Activated CD4-positive, alpha-beta T cell treated with anti-CD3 and anti-CD28 coated beads, Interleukin-2, Interleukin-4, amounts not matched to agents 100 ng/mL and 50 ng/mL, durations not matched to agents 16 hours and 8 hours (primary cell): ENCODE data around the gene ANKRD23.
A peak's percentile ranks its signal among the peaks of the same experiment; 100 is the strongest.

Source experiments
- DNase-seq: peaks from one replicate; pipeline ENCODE4 v3.0.0-alpha.2; 2020; ENCODE audit warnings: low spot score

The ANKRD23 gene

DNA sequence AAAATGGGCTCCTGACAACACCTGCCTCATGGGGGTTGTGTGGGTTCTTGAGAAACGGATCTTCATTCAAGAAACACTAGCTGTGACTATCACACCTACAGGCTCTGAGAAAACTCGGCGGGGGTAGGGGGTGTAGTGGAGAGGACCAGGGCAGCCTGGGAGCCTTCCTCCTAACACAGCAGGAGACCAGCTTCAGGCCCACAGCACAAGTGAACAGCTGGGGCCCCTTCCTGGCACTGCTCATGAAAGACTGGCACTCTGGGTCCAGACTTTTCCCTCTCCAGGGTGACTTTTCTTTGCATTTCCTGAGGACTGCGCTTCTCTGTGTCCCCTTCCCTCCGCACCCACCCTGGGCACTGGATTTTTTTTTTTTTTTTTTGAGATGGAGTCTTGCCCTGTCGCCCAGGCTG is 33.2 kb upstream of the ANKRD23 start:
- no peak for DNase-seq

DNA sequence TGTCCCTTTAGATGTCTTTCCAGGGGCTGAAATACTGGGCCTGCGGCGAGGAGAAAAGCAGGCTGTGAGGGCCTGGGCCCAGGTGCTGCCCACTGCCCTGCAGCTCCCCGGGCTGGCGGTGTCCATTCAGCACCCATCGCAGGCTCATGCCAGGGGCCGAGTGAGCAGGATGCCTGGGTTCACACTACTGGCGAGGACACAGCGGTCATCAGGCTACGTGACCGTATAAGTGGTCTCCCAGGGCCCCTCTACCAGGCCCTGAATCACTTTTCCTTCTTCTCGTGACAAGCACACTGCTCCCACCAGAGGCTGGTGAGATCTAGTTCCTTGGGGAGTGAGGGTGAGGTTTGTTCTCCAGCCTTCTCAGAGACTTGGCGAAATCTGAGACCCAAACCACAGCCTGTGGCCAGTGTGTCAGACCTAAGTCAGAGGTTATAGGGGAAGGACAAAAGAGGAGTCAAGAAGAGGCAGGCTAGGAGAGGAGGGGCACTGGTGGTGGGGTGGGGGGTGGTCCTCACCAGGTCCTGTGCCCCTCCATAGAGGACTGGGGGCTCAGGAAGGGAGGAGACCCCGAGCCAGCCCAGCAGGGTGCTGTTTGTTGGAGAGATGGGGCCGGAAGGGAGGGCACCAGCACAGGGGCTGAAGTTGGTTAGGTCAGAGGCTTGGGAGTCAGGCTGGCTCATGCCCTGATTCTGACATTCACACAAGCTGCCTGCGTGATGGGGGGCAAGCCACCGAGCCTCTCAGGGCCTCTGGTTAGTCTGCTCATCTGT is 32.6 kb upstream of the ANKRD23 start:
- DNase-seq: no peak

DNA sequence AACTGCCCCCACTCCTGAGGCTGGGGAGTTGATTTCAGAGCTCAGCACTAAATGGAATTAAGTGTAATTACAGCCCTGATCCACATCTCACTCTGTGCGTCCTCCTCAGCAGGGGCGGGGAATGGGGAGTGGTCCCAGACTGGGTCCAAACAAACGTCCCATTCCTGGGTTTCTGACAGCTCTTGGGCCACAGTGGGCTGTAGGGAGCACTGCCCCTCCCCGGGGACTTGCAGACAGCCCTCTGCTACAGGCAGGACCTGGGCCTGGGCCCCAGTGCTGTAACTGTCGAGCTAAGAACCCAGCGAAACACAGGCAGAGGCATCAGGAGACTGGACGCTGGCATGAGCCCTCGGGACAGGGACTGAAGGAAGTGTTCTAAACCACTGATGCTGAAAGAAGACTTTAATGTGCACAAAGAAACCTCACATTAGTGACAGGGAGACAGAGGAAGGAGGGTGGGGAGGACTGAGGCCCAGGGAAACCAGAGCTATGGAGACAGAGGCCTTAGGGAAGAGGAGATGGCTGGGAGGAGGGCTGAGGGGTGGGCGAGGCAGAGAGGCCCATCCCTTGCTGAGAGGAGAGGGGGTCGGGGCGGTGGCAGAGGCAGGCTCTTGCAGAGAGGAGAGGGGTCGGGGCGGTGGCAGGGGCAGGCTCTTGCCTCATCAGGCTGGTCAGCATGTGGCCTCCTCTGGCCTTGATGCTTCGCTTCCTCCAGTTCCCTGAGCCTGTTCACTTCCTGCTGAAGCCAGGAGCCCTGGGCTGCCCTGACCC is 31.9 kb upstream of the ANKRD23 start:
- no peak for DNase-seq

DNA sequence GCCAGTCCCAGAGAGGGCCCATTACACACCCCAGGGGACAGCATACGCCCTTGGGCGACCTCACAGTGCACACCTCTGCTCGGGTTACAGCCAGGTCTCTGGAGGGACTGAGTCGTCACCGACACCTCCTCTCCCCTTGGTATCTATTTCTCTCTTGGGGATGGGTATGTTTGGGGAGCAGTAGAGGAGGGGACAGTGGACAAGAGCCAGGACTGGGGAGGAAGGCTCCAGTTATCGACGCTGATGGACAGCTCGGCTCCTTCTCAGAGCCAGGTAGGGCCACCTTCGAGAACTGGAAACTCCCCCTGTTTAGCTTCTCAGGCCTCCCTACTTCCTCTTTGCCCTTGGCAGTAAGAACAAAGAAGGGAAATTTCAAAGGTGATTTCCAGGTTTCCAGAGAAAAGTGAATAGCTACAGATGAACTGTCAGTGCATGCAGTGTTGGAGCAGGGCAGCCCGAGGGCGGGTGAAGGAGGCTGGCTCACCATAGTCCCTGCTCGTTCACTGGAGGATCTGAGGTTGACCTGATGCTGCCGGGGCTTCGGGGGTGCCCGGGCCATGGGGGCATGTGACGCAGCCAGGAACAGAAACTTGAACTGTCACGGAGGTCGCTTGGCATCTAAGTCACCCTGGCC is 30.5 kb upstream of the ANKRD23 start:
- DNase-seq: no peak

DNA sequence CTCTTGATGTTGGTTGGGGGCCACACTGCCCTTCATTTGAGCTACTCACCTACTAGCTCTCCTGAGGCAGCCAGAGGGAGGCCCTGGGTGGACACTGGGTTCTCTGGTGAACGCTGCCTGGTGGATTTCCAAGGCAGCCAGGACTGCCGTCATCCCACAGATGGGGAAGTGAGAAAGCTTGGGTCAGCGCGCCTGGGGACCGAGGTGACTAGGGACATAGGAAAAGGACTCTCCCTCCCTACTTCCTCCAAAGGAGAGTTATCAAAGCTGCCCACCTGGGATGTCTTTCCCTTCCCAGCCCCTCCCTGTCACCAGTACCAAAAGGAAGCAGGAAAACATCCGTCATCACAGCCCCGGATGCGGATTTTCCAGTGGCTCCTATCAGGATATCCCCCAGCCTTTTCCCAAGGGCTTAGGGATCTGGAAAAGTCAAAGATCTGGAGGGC is 29.9 kb upstream of the ANKRD23 start:
- no peak for DNase-seq

DNA sequence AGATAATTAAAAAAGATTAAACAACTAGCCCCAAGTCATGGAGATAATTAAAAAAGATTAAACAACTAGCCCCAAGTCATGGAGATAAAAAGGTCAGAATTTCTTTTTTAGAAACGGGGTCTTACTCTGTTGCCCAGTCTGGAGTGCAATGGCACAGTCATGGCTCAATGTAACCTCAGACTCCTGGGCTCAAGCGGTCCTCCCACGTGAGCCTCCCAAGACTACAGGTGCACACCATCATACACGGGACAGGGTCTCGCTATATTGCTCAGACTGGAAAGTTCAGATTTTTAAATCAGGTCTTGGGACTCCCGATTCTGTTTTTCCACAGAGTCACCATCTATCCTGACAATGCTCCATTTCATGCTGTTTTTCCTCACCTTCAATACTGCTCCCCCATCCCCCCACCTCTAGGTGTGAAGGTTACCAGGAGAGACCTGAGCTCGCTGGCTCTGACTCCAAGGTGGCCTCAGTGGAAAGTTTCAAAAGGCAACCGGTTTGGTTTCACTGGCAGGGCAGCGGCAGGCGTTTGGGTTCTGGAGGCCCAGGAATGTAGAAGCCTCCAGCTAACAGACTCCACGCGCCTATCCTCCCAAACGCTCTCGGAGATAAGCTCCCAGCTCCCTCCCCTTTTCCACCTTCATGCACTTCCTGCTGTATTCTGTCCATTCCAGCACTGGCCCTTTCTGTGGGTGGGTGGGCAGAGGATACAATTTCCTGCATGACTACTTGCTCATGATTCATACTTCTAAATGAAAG is 28.9 kb upstream of the ANKRD23 start:
- no peak for DNase-seq

DNA sequence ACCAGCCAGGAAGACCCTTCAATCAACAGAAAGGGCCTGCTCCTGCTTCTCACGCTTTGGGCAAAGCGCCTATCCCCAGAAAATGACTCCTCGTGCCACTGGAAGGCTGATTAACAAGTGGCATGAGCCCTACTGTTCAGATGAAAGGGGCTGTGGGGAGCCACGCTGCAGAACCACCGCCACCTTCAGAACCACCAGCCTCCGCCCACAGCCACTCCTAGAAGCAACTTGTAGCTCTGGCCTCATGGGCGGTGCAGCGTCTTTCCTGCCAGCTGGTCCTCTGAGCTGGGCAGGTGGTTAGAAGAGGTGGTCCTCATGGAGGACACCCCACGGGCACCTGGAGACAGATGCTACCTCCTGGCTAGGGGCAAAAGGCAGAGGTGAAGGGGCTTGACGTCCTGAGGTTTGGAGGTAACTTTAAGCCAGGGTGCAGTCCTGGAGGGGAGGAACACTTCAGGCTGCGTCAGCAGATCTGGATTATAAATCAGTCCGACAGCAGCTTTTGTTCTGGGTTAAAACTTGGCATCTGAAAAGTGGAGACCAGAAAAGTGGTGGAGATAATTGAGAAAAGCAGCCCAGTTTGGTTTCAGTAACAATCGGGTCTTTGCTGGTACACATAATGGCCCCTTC is 26.9 kb upstream of the ANKRD23 start:
- peak; percentile 28 for DNase-seq

DNA sequence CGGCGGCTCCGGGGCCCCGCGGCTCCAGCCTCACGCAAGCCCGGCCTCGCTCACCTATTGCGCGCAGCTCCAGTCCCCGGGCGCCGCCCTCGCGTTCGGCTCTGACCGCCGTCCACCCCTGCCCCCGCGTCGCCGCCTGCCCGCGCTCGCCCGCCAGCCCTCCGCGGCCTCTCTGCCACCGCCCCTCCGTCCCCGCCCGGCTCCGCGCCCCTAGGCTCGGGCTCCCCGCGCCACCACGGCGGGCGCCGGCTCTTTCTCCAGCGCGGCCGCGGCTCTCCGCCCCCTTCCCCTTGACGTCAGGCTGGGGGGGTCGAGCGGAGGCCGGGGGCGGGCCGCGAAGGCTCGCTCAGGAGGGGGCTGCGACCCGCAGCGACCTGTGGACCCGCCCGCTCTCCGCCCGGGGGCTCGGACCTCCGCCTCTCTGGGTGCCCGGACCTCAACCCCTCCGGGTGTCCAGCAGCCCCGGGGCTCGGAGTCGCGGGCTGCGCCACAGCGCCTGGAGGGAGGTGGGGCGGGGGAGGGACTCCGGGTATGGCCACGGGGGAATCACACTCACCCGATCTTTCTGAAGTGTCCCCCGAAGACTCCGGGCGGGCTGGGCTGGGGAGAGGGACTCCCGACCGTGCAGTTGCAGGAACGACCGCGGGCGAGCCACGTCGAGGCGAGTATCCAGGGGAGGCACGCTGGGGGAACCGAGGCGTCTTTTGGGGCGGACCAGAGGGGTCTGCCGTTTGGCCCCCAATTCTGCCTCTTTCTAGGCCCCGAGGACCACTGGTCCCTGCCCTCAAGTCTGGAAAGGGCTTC is 26.2 kb upstream of the ANKRD23 start, which contains the start of gene SEMA4C:
SEMA4C (minus strand) TSS at position 259 of the 804 bp plus-strand sequence. CDS start 2,194 bp downstream, outside the sequence.
- no peak for DNase-seq

DNA sequence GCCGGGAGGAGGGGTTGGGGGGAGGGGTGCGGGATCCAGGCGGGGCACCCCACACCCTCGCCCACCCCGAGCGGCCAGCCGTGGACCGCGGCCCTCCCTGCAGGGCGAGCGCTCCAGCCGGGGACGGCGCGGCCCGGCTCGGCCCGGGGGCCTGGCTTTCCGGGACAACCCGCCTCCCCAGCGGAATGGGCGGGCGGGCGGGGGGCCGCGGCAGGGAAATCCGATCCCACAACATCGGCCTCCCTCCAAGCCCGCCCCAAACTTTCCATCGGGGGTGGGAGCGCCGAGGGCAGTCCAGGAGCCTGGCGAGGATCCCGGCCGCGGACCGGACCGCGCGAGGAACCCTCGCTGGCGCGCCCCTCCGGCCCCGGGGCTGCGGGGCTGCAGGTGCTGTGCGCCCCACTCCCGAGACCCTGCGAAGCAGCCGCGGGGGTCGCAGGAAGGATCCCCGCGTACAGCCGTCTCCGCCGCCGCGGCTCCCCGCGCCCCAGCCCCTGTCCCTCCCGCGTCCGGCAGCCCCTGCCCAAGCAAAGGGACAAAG is 25.5 kb upstream of the ANKRD23 start:
- no peak for DNase-seq

DNA sequence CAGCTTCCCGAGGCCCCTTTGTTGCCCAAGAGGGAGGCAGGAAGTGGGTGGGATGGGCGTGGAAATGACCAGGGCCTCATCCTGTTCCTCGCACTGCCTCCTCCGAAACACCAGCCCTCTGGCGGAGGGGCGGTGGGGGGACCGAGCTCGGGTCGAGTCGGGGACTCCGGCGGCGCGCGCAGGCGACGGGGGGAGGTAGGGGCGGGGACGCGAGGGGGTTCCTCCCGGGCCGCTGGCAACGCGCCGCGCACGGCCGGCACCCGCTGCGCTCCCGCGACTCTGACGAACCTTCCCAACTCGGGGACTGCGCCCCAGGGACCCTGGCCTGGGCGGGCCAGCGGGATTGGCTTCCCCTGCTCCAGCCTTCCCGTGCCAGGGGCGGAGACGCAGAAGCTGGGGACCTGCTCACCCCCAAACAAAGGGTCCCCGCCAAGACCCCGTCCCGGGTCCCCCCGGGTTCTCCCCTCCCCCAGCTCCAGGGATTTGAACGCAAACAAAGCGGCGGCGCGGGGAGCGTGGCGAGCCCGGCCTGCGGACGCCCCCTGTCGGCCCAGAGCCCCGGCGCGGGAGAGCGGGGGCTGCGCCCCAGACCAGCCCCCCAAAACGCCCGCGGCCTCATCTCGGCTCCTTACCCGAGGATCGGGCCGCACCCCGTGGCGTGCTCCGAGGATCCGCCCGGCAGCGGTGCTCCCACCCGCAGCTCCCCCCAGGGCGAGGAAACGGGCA is 24.9 kb upstream of the ANKRD23 start:
- DNase-seq: peak; percentile 65

DNA sequence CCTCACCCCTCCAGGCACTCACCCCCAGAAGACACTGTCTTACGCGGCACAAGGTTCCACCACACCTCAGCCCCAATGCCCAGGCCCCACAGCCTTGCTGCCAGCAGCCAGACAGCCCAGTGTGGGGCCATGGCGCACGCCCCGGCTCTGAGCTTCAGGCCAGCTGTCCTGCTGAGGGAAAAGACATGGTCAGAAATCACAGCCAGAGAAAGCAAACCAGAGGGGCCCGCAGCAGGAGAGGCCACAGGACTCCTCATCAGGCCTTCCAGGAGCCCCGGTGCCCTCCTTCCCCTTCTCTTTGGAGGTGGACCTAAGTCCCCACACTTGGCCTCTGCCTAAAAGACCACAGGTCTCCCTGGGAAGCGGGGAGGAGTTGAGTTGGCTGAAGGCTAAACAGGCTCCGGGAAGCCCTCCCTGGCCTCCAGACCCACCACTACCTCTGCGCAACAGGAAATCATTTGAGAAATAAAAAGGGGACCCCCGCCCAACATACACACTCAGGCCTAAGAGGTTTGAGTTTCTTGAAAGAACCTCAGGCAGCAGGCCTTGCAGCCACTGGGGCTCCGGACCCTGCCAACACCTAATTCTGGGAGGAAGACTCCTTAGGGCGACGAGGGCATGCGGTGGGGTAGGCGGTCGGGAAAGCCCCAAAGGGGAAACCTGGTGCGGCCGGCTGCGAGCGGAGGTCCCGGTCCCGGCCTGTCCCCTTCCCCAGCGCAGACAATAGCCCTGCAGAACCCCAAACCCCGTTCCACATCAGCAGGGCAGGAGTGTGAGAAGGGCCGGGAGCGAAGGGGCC is 24.1 kb upstream of the ANKRD23 start:
- no peak for DNase-seq

DNA sequence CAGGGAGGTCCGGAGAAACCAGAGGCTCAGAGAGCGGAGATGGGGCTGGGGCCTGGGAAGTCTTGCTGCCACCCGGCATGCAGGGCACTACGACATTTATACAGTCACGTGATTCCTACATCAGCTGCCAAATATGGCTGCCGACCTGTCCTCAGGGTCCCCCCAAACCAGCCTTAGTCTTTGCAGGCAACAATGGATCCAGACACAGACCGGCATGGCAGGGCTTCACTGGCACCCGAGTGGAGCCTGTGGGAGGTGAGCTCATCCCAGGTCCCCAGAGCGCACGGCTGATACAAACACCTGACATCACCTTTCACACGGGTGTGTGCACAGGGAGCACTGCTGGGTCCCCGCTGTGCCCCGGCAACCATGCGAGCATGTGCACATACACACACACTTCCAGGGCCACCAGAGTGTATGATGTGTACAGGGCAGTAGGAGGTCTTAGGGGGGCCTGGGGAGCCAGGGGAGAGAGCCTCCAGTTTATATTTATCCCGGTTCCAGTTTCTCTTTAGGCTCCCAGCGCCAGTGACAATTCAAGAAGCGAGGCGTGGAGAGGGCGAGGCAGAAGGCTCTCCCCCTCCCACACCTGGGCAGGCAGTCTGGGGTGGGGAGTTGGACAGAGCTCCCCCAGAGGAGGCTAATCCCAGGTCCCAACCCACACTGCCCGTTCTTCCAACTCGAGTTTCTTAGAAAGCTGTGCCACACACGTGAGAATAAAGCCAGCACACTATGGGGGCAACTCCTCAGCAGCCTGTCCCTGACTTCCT is 23.4 kb upstream of the ANKRD23 start:
- no peak for DNase-seq

DNA sequence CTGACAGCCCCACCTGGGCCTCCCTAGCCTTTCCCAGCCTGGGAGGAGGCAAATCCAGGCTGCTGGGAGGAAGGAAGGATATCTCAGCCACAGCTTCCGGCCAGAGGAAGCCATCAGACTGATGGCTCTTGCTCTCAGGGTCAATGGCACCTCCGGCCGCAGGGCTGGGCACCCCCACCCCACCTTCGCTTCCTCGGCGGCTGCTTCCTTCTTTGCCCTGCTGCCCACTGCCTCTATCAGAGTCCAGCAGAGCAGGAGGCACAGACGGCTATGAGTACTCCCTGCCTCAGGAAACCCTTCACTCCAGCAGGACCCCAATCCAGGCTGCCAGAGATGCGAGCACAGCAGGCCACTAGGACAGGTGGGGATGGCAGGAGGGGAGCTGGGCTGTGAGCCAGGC is 22.8 kb upstream of the ANKRD23 start:
- no peak for DNase-seq

DNA sequence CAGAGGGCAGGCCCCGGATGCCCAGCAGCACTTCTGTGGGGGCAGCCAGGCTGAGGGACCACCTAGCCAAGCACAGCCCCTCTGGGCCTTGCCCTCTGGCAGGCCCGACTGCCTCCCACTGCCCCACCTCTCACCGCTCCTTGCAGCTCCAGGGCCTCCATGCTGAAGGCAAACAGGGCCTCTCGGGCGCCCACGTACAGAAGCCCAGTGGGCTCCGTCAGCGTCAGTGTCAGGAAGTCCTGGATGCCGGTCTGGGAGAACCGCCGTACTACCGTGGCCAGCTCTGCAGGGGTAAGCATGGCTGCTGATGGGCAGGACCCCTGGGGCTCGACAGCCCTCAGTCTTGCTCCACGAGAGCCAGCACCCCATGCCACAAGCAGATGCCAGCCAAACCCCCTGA is 22.3 kb upstream of the ANKRD23 start:
- DNase-seq: no peak

DNA sequence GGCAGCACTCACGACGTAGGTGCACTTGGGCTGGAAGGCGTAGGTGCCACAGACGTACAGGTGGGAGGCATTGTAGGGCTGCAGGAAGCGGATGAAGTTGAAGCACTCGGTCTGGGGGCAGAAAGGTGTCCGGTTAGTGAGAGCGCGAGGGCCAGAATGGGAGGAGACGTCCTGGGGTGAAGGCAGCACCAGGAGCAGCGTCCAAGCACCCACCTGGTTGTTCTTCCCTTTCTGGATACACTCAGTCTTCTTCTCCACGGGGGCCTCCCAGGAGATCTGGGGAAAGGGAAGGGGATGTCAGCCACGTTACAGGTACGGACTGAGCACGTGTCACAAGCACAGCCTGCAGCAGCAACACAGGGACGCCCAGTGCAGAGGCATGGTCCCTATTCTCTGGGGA is 21.8 kb upstream of the ANKRD23 start:
- no peak for DNase-seq

DNA sequence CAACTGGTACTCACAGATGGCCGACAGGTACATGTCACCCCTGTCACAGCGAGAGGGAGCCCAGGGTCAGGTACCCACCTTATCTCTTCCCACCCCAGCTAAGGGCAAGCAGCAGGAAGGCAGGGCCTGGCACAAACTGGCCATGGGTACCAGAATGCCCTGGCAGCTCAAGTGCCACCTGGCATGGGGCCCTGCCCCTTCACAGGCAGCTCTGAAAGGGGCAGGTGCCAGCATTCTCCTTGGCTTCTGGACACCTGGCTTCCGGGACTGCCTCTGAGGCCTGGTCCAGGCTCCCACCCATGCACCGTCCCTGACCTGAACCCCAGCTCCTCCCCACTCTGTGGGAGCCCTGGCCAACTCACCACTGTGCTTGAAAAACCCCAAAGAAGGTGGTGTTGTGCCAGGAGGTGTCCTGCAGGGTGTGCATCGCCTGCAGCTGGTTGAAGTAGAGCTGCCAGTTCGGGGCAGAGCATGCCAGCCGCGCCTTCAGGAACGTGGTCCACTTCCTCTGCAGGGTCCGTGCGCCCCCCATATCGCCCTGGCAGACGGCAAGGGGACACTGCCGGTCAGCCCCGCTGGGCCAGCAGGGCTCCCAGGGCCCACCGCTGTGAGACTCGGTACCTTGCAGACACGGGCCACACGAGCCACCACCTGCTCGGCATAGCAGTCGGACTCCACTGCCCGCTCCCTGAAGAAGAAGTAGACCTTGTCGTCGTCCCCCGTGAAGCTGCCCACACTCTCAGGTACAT is 20.7 kb upstream of the ANKRD23 start:
- DNase-seq: no peak

DNA sequence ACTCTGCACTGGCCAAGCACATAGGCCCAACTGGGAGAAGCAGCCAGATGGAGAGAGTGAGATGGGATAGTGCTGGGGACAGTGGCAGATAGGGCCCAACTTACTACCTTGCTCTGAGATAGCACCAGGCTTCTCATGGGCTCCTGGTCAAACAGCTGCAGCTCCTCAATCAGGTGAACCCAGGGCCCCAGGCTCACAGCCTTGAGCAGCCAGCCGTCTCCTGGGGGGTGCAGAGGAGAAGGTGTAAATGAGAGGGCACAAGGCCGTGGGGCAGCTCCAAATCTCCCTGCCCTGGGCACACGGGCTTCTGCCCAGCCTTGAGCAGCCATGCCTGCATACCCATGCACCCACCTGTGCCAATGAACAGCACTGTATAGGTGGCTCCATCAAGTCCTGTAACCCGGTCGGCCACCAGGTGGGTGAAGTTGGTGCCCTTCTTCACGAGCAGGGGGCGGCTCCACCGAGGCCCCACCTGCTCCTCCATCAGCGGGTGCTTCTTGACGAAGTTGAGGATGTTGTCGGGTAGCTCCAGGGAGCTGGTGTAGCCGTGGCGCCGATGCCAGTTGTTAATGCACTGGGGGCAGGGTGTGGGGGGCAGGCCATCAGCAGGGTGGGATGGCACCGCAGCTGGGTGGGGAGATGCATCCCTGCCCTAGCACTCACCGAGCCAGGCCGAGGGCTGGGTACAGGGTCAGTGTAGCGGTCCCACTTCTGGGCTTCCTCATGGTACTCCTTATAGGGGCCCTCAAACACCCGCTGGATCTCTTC is 19.9 kb upstream of the ANKRD23 start:
- no peak for DNase-seq
